NT2/D1 (cell line): Measurements from ENCODE around the gene PITPNM3.

ENCODE experiments used
- YY1 ChIP-seq: IDR thresholded peaks from 2 replicates; pipeline ENCODE4 v1.6.1; 2011; ENCODE audit not compliant: insufficient read length, insufficient read depth
- ZNF274 ChIP-seq: IDR thresholded peaks from 2 replicates; pipeline ENCODE4 v1.6.1; 2011; ENCODE audit warnings: mild to moderate bottlenecking, low read depth, low read length

GRCh38 chr17:6458460-6458950, 97.8 kb downstream of the PITPNM3 start:
- TF ChIP-seq YY1 (no peak), ZNF274 (no peak)
